HEK293 (cell line): ENCODE results near the gene AMIGO1.

ENCODE experiments used
- CTCF ChIA-PET: fragments of 350-600 bp; formaldehyde crosslinking; extraction: SDS; loops from one replicate; lab custom pipeline; 2021; ENCODE audit warnings: antibody characterized with exemption; lab: Yijun Ruan, JAX
- POLR2A ChIA-PET: fragments of 300-600 bp; formaldehyde crosslinking; extraction: SDS; loops from one replicate; lab custom pipeline; 2020; ENCODE audit warnings: antibody characterized with exemption, inconsistent platforms; lab: Yijun Ruan, JAX
- H3K27ac ChIP-seq: fragments of 200-500 bp; sonication (Bioruptor generic); 2 replicates; pipeline ENCODE4 v1.5.1; 2014; ENCODE audit warnings: low read depth, low read length, control low read depth, inconsistent platforms; ENCODE audit errors: extremely low read depth
- H3K36me3 ChIP-seq, 2 experiments: fragments of 200-500 bp in 1 of 2; sonication (Bioruptor generic) in 1 of 2; 1 replicate in 1 of 2; 2 replicates in 1 of 2; pipeline ENCODE4 v1.5.1; 2014 to 2017; ENCODE audit warnings: inconsistent platforms in 2 of 2, low read length in 2 of 2; ENCODE audit not compliant: control insufficient read depth in 2 of 2, insufficient read depth in 1 of 2
- H3K4me1 ChIP-seq: fragments of 200-500 bp; sonication (Bioruptor generic); 2 replicates; pipeline ENCODE4 v1.5.1; 2014; ENCODE audit warnings: mild to moderate bottlenecking, low read length, inconsistent platforms; ENCODE audit not compliant: control insufficient read depth, insufficient read depth
- H3K4me3 ChIP-seq: 2 replicates; pipeline ENCODE4 v1.5.1; 2011; ENCODE audit warnings: low read depth, mild to moderate bottlenecking, control low read depth, low read length, moderate library complexity
- H3K9me3 ChIP-seq: fragments of 200-500 bp; sonication (Bioruptor generic); 2 replicates; pipeline ENCODE4 v1.5.1; 2014; ENCODE audit warnings: low read depth, low read length, inconsistent platforms; ENCODE audit not compliant: control insufficient read depth, insufficient read depth
- BCL11B ChIP-seq: fragments of 450-650 bp; formaldehyde crosslinking; IDR thresholded peaks from 2 replicates; pipeline ENCODE4 v1.5.1; 2016; ENCODE audit warnings: low read depth, missing biosample characterization, missing genetic modification characterization
- EGR2 ChIP-seq: fragments of 450-650 bp; formaldehyde crosslinking; IDR thresholded peaks from 2 replicates; pipeline ENCODE4 v1.5.1; 2016; ENCODE audit warnings: low read depth, missing biosample characterization, missing genetic modification characterization
- KLF1 ChIP-seq: fragments of 450-650 bp; formaldehyde crosslinking; IDR thresholded peaks from 2 replicates; pipeline ENCODE4 v1.5.1; 2016; ENCODE audit warnings: missing biosample characterization, missing genetic modification characterization
- MYNN ChIP-seq: fragments of 450-650 bp; formaldehyde crosslinking; IDR thresholded peaks from 2 replicates; pipeline ENCODE4 v1.5.1; 2016; ENCODE audit warnings: missing biosample characterization, missing genetic modification characterization, borderline replicate concordance
- SCRT2 ChIP-seq: fragments of 450-650 bp; formaldehyde crosslinking; IDR thresholded peaks from 2 replicates; pipeline ENCODE4 v1.5.1; 2016; ENCODE audit warnings: missing biosample characterization, missing genetic modification characterization
- SETDB1 ChIP-seq: IDR thresholded peaks from one replicate; pipeline ENCODE4 v1.6.1; 2017; ENCODE audit warnings: mild to moderate bottlenecking, low read length, moderate library complexity, mixed read lengths; ENCODE audit not compliant: insufficient read length
- ZBTB8A ChIP-seq: fragments of 450-650 bp; formaldehyde crosslinking; IDR thresholded peaks from 2 replicates; pipeline ENCODE4 v1.5.1; 2016; ENCODE audit warnings: missing biosample characterization, missing genetic modification characterization
- ZNF157 ChIP-seq: fragments of 450-650 bp; formaldehyde crosslinking; IDR thresholded peaks from 2 replicates; pipeline ENCODE4 v1.5.1; 2016; ENCODE audit warnings: missing biosample characterization, missing genetic modification characterization
- ZNF174 ChIP-seq: fragments of 450-650 bp; formaldehyde crosslinking; IDR thresholded peaks from 2 replicates; pipeline ENCODE4 v1.5.0; 2017; ENCODE audit warnings: missing biosample characterization, mild to moderate bottlenecking, missing genetic modification characterization
- ZNF214 ChIP-seq: fragments of 450-650 bp; formaldehyde crosslinking; IDR thresholded peaks from 2 replicates; pipeline ENCODE4 v1.5.1; 2017; ENCODE audit warnings: missing biosample characterization, mild to moderate bottlenecking, missing genetic modification characterization, borderline replicate concordance
- ZNF223 ChIP-seq: fragments of 450-650 bp; formaldehyde crosslinking; IDR thresholded peaks from 2 replicates; pipeline ENCODE4 v1.5.1; 2016; ENCODE audit warnings: missing biosample characterization, missing genetic modification characterization
- ZNF416 ChIP-seq: fragments of 450-650 bp; formaldehyde crosslinking; IDR thresholded peaks from 2 replicates; pipeline ENCODE4 v1.5.1; 2016; ENCODE audit warnings: missing biosample characterization, missing genetic modification characterization
- ZNF561 ChIP-seq: fragments of 450-650 bp; IDR thresholded peaks from 2 replicates; pipeline ENCODE4 v1.5.1; 2018; ENCODE audit warnings: missing biosample characterization, missing genetic modification characterization, borderline replicate concordance
- ZNF600 ChIP-seq: fragments of 450-650 bp; formaldehyde crosslinking; IDR thresholded peaks from 2 replicates; pipeline ENCODE4 v1.5.1; 2016; ENCODE audit warnings: missing biosample characterization, missing genetic modification characterization
- ZNF701 ChIP-seq: fragments of 450-650 bp; formaldehyde crosslinking; IDR thresholded peaks from 2 replicates; pipeline ENCODE4 v1.5.1; 2016; ENCODE audit warnings: missing biosample characterization, missing genetic modification characterization
- ZNF76 ChIP-seq: fragments of 450-650 bp; formaldehyde crosslinking; IDR thresholded peaks from 2 replicates; pipeline ENCODE4; 2016; ENCODE audit warnings: low read depth, missing biosample characterization, missing genetic modification characterization, borderline replicate concordance
- ZNF792 ChIP-seq: fragments of 450-650 bp; formaldehyde crosslinking; IDR thresholded peaks from 2 replicates; pipeline ENCODE4 v1.5.1; 2016; ENCODE audit warnings: missing biosample characterization, missing genetic modification characterization
- TF ChIP-seq, protein P1 (sequence below): fragments of 450-650 bp; IDR thresholded peaks from 2 replicates; pipeline ENCODE4 v1.5.1; 2018; ENCODE audit warnings: missing biosample characterization, mild to moderate bottlenecking, missing genetic modification characterization
- TF ChIP-seq, protein P2 (sequence below): fragments of 450-650 bp; formaldehyde crosslinking; IDR thresholded peaks from 2 replicates; pipeline ENCODE4 v1.5.1; 2016; ENCODE audit warnings: missing biosample characterization, missing genetic modification characterization
- TF ChIP-seq, protein P3 (sequence below): fragments of 450-650 bp; formaldehyde crosslinking; IDR thresholded peaks from 2 replicates; pipeline ENCODE4 v1.5.1; 2016; ENCODE audit warnings: missing biosample characterization, missing genetic modification characterization
- TF ChIP-seq, protein P4 (sequence below): fragments of 450-650 bp; formaldehyde crosslinking; IDR thresholded peaks from 2 replicates; pipeline ENCODE4 v1.5.1; 2016; ENCODE audit warnings: missing biosample characterization, missing genetic modification characterization
- TF ChIP-seq, protein P5 (sequence below): IDR thresholded peaks from 2 replicates; pipeline ENCODE4 v1.6.1; 2011; ENCODE audit warnings: mild to moderate bottlenecking, low read depth, low read length, borderline replicate concordance

AMIGO1 gene

DNA sequence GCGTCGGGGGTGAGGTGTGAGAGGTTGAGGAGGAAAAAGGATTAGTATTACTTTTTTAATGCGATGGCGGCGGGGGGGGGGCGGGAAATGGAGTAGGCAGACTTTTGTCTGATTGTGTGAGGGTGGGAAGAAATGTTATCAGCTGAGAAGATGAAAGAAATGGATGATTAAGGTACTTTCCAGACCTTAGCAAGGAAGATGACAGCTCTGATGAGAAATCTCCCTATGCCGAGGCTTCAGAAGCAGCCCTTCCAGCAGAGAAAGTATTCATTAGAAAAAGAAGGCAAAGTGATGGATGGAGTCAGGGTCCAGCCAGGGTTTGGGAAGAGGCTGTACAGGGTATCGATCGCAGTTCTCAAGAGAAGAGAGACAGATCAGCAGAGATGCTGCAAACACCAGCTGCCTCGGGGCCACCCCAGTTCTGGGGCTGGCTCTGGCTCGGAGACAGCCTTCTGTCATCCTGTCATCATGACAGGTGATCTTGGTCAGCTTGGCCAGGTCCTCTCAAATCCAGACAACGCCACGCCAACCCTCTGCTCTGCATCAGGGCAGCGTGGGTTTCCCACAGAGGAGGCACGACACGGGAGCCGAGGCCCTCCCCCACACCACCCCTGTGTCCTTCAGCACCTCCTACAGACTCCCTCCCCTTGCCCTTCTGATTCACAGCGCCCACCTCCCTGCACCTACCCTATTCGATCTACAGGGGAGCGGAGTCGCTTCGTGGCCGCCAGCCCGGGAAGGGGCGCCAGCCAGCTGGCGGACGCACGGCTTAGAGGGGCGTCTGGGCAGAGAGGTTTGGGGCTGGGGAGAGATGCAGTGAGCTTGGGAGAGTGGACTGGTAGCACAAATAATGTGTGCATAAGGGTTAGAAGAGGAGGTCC, 26.5 kb downstream of the AMIGO1 start (continued):
- TF ChIP-seq, protein P1, sequence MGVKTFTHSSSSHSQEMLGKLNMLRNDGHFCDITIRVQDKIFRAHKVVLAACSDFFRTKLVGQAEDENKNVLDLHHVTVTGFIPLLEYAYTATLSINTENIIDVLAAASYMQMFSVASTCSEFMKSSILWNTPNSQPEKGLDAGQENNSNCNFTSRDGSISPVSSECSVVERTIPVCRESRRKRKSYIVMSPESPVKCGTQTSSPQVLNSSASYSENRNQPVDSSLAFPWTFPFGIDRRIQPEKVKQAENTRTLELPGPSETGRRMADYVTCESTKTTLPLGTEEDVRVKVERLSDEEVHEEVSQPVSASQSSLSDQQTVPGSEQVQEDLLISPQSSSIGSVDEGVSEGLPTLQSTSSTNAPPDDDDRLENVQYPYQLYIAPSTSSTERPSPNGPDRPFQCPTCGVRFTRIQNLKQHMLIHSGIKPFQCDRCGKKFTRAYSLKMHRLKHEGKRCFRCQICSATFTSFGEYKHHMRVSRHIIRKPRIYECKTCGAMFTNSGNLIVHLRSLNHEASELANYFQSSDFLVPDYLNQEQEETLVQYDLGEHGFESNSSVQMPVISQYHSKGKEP (tag by site-specific recombination), result 0 out of 2 replicates have a peak, but pooled peaks have one; percentile 11
- TF ChIP-seq ZBTB8A (tag by site-specific recombination), result peak; percentile 87
- TF ChIP-seq, protein P2, sequence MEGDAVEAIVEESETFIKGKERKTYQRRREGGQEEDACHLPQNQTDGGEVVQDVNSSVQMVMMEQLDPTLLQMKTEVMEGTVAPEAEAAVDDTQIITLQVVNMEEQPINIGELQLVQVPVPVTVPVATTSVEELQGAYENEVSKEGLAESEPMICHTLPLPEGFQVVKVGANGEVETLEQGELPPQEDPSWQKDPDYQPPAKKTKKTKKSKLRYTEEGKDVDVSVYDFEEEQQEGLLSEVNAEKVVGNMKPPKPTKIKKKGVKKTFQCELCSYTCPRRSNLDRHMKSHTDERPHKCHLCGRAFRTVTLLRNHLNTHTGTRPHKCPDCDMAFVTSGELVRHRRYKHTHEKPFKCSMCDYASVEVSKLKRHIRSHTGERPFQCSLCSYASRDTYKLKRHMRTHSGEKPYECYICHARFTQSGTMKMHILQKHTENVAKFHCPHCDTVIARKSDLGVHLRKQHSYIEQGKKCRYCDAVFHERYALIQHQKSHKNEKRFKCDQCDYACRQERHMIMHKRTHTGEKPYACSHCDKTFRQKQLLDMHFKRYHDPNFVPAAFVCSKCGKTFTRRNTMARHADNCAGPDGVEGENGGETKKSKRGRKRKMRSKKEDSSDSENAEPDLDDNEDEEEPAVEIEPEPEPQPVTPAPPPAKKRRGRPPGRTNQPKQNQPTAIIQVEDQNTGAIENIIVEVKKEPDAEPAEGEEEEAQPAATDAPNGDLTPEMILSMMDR (tag by site-specific recombination), result peak; percentile 96
- peak; percentile 97 for TF ChIP-seq EGR2 (tag by site-specific recombination)
- no peak for TF ChIP-seq ZNF223 (tag by site-specific recombination)
- TF ChIP-seq ZNF76 (tag by site-specific recombination), result peak; percentile 34; the same call in 1 of the 2 replicates
- TF ChIP-seq, all 188 proteins: peak for 21

DNA sequence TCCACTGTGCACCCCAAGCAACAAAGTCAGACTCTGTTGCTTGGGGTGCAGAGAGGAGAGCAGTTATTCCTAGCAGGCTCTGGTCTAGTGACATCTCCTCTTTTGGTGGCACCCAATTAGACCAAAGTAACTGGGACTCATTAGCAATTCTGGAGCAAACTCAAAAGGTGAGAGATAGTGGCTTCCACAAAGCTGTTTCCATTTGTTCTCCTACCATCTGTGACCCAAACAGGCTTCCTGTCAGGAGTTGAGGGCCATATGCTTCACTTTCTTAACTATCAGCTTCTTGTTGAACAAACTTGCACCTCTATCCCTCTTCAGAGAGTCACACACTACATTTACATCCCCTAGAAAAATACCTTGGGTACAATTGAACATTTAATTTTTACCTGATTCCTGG, 27.3 kb downstream of the AMIGO1 start:
- no peak for TF ChIP-seq ZNF600 (tag by site-specific recombination)
- no peak for TF ChIP-seq ZNF561 (tag by site-specific recombination)
- no peak for TF ChIP-seq SETDB1
- TF ChIP-seq ZNF174, result no peak
- no peak for TF ChIP-seq SCRT2 (tag by site-specific recombination)
- no peak for TF ChIP-seq MYNN
- no peak for TF ChIP-seq ZNF701 (tag by site-specific recombination)
- TF ChIP-seq ZNF214, result no peak
- no peak for TF ChIP-seq ZNF157
- no peak for TF ChIP-seq ZNF416 (tag by site-specific recombination)
- no peak for TF ChIP-seq KLF1
- TF ChIP-seq, protein P3, sequence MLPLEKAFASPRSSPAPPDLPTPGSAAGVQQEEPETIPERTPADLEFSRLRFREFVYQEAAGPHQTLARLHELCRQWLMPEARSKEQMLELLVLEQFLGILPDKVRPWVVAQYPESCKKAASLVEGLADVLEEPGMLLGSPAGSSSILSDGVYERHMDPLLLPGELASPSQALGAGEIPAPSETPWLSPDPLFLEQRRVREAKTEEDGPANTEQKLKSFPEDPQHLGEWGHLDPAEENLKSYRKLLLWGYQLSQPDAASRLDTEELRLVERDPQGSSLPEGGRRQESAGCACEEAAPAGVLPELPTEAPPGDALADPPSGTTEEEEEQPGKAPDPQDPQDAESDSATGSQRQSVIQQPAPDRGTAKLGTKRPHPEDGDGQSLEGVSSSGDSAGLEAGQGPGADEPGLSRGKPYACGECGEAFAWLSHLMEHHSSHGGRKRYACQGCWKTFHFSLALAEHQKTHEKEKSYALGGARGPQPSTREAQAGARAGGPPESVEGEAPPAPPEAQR (tag by site-specific recombination), result no peak
- TF ChIP-seq, protein P4, sequence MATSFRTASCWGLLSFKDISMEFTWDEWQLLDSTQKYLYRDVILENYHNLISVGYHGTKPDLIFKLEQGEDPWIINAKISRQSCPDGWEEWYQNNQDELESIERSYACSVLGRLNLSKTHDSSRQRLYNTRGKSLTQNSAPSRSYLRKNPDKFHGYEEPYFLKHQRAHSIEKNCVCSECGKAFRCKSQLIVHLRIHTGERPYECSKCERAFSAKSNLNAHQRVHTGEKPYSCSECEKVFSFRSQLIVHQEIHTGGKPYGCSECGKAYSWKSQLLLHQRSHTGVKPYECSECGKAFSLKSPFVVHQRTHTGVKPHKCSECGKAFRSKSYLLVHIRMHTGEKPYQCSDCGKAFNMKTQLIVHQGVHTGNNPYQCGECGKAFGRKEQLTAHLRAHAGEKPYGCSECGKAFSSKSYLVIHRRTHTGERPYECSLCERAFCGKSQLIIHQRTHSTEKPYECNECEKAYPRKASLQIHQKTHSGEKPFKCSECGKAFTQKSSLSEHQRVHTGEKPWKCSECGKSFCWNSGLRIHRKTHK (tag by site-specific recombination), result no peak
- TF ChIP-seq, protein P5, sequence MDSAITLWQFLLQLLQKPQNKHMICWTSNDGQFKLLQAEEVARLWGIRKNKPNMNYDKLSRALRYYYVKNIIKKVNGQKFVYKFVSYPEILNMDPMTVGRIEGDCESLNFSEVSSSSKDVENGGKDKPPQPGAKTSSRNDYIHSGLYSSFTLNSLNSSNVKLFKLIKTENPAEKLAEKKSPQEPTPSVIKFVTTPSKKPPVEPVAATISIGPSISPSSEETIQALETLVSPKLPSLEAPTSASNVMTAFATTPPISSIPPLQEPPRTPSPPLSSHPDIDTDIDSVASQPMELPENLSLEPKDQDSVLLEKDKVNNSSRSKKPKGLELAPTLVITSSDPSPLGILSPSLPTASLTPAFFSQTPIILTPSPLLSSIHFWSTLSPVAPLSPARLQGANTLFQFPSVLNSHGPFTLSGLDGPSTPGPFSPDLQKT, result no peak
- no peak for TF ChIP-seq ZNF792 (tag by site-specific recombination)
- TF ChIP-seq BCL11B (tag by site-specific recombination), result no peak
- TF ChIP-seq, all 188 proteins: peak for 0

More for the DNA sequence above, 27.3 kb downstream of the AMIGO1 start:
- H3K27ac ChIP-seq, result no peak overlapping the region
- CTCF ChIA-PET, result interaction anchor here (0.8 to 5.5 kb wide), 5 partner anchors 10 to 218 kb away, joined by 3 to 39 read pairs (median 3); partner anchors contain the start of gene CYB561D1
- no peaks in the 10 kb centered on the region for H3K9me3 ChIP-seq
- POLR2A ChIA-PET, result interaction anchor here (0.7 kb wide), 1 partner anchor 12 kb away, joined by 3 read pairs; the partner anchor contains the start of gene CYB561D1
- H3K4me3 ChIP-seq, result no peak overlapping the region
- H3K36me3 ChIP-seq, result peaks cover 0 to 9% of the 10 kb centered on the region in 2 experiments; a peak in 1 of 3 replicates
- no peaks in the 10 kb centered on the region for H3K4me1 ChIP-seq
